Endodermal cell (in vitro differentiated cells): ENCODE data around the gene ELMO2. TPM values are rescaled to one million over a fixed set of nuclear protein-coding genes. Genes with fewer than 3 reads are reported as not detected.

Experiments used
- DNase-seq: peaks from one replicate; pipeline ENCODE4 v3.0.0-alpha.2; 2017
- H3K27ac ChIP-seq: 2 replicates; pipeline ENCODE4 v1.5.1; 2013; ENCODE audit warnings: mild to moderate bottlenecking, low read depth, low read length, moderate library complexity
- H3K27me3 ChIP-seq: 2 replicates; pipeline ENCODE4 v1.6.1; 2013; ENCODE audit warnings: mild to moderate bottlenecking, low read length, moderate library complexity; ENCODE audit not compliant: insufficient read depth, control insufficient read depth, poor library complexity, severe bottlenecking
- H3K36me3 ChIP-seq: 2 replicates; pipeline ENCODE4 v1.7.0; 2013; ENCODE audit warnings: mild to moderate bottlenecking, low read length, moderate library complexity; ENCODE audit not compliant: control insufficient read depth, insufficient read depth
- H3K4me1 ChIP-seq: one replicate; pipeline ENCODE4 v1.7.0; 2013; ENCODE audit warnings: low read length; ENCODE audit not compliant: control insufficient read depth, insufficient read depth
- H3K4me3 ChIP-seq: 2 replicates; pipeline ENCODE4 v1.5.1; 2013; ENCODE audit warnings: mild to moderate bottlenecking, low read length, moderate library complexity
- H3K9ac ChIP-seq: 2 replicates; pipeline ENCODE4 v1.6.1; 2013; ENCODE audit warnings: mild to moderate bottlenecking, low read length, moderate library complexity; ENCODE audit not compliant: poor library complexity, severe bottlenecking; ENCODE audit errors: extremely low read depth
- H3K9me3 ChIP-seq: 2 replicates; pipeline ENCODE4 v1.6.1; 2013; ENCODE audit warnings: mild to moderate bottlenecking, low read length, moderate library complexity; ENCODE audit not compliant: control insufficient read depth
- H3K27ac Mint-ChIP-seq: 2 replicates; pipeline ENCODE4 v1.8.0; 2020; ENCODE audit warnings: mixed read lengths
- H3K27me3 Mint-ChIP-seq: 2 replicates; pipeline ENCODE4 v1.8.0; 2021; ENCODE audit warnings: mild to moderate bottlenecking, mixed read lengths; ENCODE audit not compliant: insufficient read depth
- H3K36me3 Mint-ChIP-seq: 2 replicates; pipeline ENCODE4 v1.8.0; 2020; ENCODE audit warnings: low read depth, mixed read lengths
- H3K4me1 Mint-ChIP-seq: 2 replicates; pipeline ENCODE4 v1.8.0; 2020; ENCODE audit warnings: mixed read lengths
- H3K4me3 Mint-ChIP-seq: 2 replicates; pipeline ENCODE4 v1.8.0; 2020; ENCODE audit warnings: mild to moderate bottlenecking, moderate library complexity, mixed read lengths
- H3K9me3 Mint-ChIP-seq: 2 replicates; pipeline ENCODE4 v1.8.0; 2020; ENCODE audit warnings: mild to moderate bottlenecking, mixed read lengths
- CTCF ChIP-seq: fragments of 200-600 bp; sonication (generic); conservative IDR thresholded peaks from 2 replicates; pipeline ENCODE4 v1.5.0; 2021; ENCODE audit warnings: antibody characterized with exemption, mild to moderate bottlenecking
- WGBS, 2 experiments: methylation state at CpG; one replicate each; pipeline versions ENCODE4 v1.1.5 to v1.1.7; 2013; ENCODE audit warnings: missing lambda C conversion rate in 2 of 2, mixed read lengths in 1 of 2; ENCODE audit not compliant: insufficient coverage in 1 of 2, insufficient read length in 1 of 2; 5-methylcytosine and 5-hydroxymethylcytosine counted together
- total RNA-seq, 2 donors: library from RNA; stranded (reverse); fragmentation: NEBNext Ultra II Directional in 1 of 2; extraction: Animal tissue kit (Norgen Biotek cat#: 25700) in 1 of 2; gene quantifications; 2 replicates in 1 of 2; 3 replicates in 1 of 2; pipeline ENCODE4 v1.2.1, GENCODE V29; 2021

Gene ELMO2
- total RNA-seq, 2 donors from 2014 or later = 44.8 to 52.8 TPM

- no peak for TF ChIP-seq CTCF
- no peaks in the 10 kb centered on the region for H3K9me3 ChIP-seq
- Mint-ChIP-seq H3K4me3 (no peak overlapping the region), H3K27me3 (peaks cover 10% of the 10 kb centered on the region), H3K9me3 (no peaks in the 10 kb centered on the region), H3K36me3 (no peaks in the 10 kb centered on the region), H3K4me1 (peaks cover 20% of the 10 kb centered on the region), H3K27ac (no peak overlapping the region)
- H3K9ac ChIP-seq = no peak overlapping the region
- 88 to 91% methylated on average over 5 to 13 of the region's 13 CpGs for WGBS, 2 experiments
- H3K4me3 ChIP-seq = no peak overlapping the region
- H3K27ac ChIP-seq = no peak overlapping the region
- peaks cover 4% of the 10 kb centered on the region for H3K27me3 ChIP-seq
- H3K4me1 ChIP-seq = peaks cover 10% of the 10 kb centered on the region
- no peak for DNase-seq
- no peaks in the 10 kb centered on the region for H3K36me3 ChIP-seq
Observed at GRCh38 chr20:46330072-46330763, 76.2 kb downstream of the ELMO2 start.

GRCh38 chr20:46328200-46328882 lies 78.1 kb downstream of the ELMO2 start:
- H3K4me1 ChIP-seq = peaks cover 8% of the 10 kb centered on the region
- H3K9me3 ChIP-seq = no peaks in the 10 kb centered on the region
- TF ChIP-seq CTCF = no peak
- no peaks in the 10 kb centered on the region for H3K36me3 ChIP-seq
- H3K36me3 Mint-ChIP-seq = no peaks in the 10 kb centered on the region
- no peak overlapping the region for H3K9ac ChIP-seq
- H3K27ac ChIP-seq = no peak overlapping the region
- H3K27me3 Mint-ChIP-seq = peaks cover 11% of the 10 kb centered on the region
- no peaks in the 10 kb centered on the region for H3K9me3 Mint-ChIP-seq
- WGBS, 2 experiments = 79 to 82% methylated on average over 9 to 16 of the region's 16 CpGs
- DNase-seq = no peak
- H3K4me3 ChIP-seq = no peak overlapping the region
- no peak overlapping the region for H3K4me3 Mint-ChIP-seq
- H3K4me1 Mint-ChIP-seq = peaks cover 15% of the 10 kb centered on the region
- H3K27me3 ChIP-seq = no peaks in the 10 kb centered on the region
- no peak overlapping the region for H3K27ac Mint-ChIP-seq

GRCh38 chr20:46327557-46327956 lies 78.9 kb downstream of the ELMO2 start:
- H3K9me3 ChIP-seq = no peaks in the 10 kb centered on the region
- DNase-seq = no peak
- H3K27me3 ChIP-seq = no peaks in the 10 kb centered on the region
- Mint-ChIP-seq H3K36me3 (no peaks in the 10 kb centered on the region), H3K27ac (no peak overlapping the region), H3K4me3 (no peak overlapping the region), H3K27me3 (peaks cover 15% of the 10 kb centered on the region), H3K9me3 (no peaks in the 10 kb centered on the region), H3K4me1 (peaks cover 13% of the 10 kb centered on the region)
- no peak overlapping the region for H3K9ac ChIP-seq
- no peak overlapping the region for H3K4me3 ChIP-seq
- H3K36me3 ChIP-seq = no peaks in the 10 kb centered on the region
- peaks cover 5% of the 10 kb centered on the region for H3K4me1 ChIP-seq
- 92 to 94% methylated on average over 3 to 6 of the region's 6 CpGs for WGBS, 2 experiments
- no peak for TF ChIP-seq CTCF
- H3K27ac ChIP-seq = no peak overlapping the region
